Stimulated activated CD8-positive, alpha-beta memory T cell treated with anti-CD3 and anti-CD28 coated beads, Interleukin-4, amount 100 ng/mL, for 48 hours (primary cell): ENCODE data around the gene ARHGAP44.

Experiments
- DNase-seq: peaks from one replicate; pipeline ENCODE4 v3.0.0-alpha.2; 2020

ARHGAP44 gene

DNA sequence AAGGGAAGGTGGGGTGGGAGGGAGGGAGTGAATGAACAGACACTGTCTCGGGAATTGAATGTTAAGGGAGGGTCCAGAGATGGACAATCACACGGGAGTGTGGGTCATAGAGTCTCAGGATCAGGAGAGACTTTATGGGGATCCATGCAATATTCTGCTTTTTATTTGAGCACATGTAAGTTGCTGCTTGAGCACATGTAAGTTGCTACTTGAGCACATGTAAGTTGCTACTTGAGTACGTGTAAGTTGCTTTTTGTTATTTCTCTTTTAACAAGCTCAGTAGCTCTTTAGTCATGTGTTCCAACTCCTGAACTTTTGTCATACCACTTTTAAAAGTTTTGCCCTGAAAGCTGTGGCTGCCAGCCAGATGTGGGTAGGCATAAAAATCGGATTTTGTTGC is 110.3 kb downstream of the ARHGAP44 start:
- DNase-seq: no peak

GRCh38 chr17:12900474-12900873 is 111.2 kb downstream of the ARHGAP44 start:
- no peak for DNase-seq

GRCh38 chr17:12902046-12902445 is 112.7 kb downstream of the ARHGAP44 start:
- no peak for DNase-seq

DNA sequence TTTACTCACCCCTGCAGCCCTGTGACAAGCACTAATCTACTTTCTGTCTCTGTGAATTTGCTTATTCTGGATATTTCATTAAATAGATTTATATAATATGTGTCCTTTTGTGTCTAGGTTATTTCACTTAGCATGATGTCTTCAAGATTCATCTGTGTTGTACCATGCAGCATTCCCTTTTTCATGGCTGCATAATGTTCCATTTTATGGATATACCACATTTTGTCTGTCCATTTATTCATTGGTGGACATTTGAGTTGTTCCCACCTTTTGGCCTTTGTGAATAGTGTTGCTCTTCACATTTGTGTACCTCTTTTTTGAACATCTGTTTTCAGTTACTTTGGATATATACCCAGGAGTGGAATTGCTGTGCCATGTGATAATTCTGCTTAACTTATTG is 118.2 kb downstream of the ARHGAP44 start:
- DNase-seq: no peak

DNA sequence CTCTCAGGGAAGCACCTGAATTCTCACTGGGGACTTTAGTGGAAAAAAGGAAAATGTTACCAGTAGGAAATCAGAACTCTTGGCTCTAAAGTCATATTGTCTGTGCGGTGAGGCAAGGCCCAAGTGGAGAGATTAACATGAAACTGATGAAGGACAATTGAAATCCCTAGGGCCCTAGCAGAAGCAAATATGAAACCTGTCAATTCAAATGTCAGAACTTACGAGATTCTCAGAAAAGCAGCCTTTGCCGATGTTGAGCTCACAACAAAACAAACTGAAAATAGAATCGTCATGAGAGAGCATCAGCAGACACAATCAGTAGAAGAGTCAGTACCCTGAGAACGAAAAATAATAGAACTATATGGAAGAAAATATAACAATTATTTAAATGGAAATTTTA is 119.7 kb downstream of the ARHGAP44 start:
- no peak for DNase-seq

- no peak for DNase-seq
Observed at GRCh38 chr17:12909511-12909910, 120.2 kb downstream of the ARHGAP44 start.

- DNase-seq: no peak
Observed at GRCh38 chr17:12911239-12911638, 121.9 kb downstream of the ARHGAP44 start.

DNA sequence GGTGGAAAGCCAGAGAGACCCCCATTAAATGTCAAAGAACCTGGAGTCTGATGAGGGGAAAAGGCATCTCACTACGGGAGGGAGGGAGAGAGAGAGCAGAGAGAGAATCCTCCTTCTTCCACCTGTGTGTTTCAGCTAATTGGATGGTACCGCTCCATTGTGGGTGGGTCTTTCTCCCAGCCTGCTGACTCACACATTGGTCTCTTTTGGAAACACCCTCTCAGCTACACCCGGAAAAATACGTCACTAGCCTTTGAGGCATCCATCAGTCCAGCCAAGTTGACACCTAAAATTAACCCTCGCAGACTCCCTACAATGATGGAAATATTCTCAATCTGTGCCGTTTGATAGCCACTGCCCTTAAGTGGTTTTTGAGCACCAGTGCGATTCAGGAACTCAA is 128.1 kb downstream of the ARHGAP44 start:
- no peak for DNase-seq

DNA sequence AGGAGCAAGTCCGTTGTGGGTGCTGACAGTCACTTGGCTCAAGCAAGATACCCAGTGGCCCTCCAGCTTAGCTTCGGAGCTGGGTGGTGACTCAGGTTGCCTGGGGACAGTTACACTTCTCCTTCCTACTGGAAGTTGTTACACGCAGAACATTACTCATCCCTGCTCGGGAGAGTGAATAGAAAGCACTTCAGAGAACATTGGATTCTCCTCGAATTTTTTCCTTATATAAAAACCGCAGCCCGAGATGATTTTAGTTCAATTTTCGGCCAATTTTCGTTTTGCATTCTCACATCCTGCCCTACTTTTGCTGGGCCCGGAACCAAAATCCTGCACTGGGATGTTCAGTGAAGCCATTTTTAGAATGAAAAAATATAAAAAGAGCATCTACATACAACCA is 128.8 kb downstream of the ARHGAP44 start:
- DNase-seq: no peak

GRCh38 chr17:12922120-12922519 is 132.8 kb downstream of the ARHGAP44 start:
- DNase-seq: no peak

GRCh38 chr17:12924614-12925013 is 135.3 kb downstream of the ARHGAP44 start:
- no peak for DNase-seq

- DNase-seq: no peak
Observed at GRCh38 chr17:12927001-12927400, 137.7 kb downstream of the ARHGAP44 start.

- no peak for DNase-seq
Observed at GRCh38 chr17:12927541-12928425, 138.5 kb downstream of the ARHGAP44 start.

- no peak for DNase-seq
Observed at GRCh38 chr17:12928736-12929135, 139.4 kb downstream of the ARHGAP44 start.

- DNase-seq: no peak
Observed at GRCh38 chr17:12936501-12936900, 147.2 kb downstream of the ARHGAP44 start.

DNA sequence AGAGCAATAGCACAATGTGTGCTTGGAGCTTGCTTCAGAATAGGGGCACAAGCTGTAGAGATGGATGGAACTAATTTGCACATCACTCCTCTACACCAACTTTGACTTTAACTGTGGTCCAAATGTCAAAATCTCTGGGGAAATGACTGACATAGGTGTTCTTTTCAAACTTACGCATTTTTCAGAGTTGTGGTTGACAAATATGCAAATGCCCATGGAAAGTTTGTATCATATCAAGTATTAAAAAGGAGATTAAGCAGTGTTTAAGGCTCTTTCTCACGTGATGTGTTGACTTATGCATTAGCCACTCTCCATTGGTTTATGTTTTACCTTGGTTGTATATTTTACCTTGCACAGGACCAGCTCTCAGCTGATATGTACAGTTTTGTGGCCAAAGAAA is 151.4 kb downstream of the ARHGAP44 start:
- no peak for DNase-seq

DNA sequence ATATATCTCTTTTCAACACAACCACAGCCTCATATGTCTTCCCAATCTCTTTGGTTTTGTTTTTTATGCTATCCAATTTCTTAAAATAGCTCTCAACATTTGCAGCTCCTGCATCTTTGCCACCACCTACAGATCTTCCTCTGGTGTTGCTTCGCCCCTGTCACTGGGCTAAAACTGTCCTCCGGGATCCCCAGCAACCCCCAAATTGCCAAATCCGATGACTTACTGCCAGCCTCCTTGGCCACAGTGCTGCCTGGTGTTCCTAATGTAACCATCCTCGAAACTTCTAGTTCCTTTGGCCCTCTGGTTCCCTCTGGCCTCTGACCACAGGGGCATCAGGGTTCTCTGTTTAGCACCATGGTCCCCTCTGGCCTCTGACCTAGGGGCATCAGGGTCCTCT is 157.7 kb downstream of the ARHGAP44 start:
- DNase-seq: no peak

DNA sequence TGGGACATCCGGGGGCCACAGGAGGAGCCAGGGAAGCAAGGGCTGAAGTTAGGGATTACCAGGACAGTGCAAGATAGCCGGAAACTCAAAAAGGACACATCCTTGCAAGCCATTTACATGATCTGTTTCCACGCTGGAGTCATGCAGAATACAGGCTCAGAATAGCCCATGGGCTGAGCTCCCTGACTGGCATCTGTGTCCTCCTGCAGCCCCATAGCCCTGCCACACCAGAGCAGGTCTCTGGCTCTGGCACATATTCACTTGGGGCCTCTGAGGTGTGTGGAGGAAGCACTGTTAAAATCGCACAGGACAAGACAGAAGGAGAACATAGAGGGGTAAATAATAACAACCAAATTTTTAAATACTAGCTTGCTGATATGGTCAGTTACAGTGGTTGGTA is 162.7 kb downstream of the ARHGAP44 start:
- DNase-seq: no peak

GRCh38 chr17:12953156-12953555 is 163.9 kb downstream of the ARHGAP44 start:
- no peak for DNase-seq

GRCh38 chr17:12955521-12955920 is 166.2 kb downstream of the ARHGAP44 start:
- DNase-seq: no peak

DNA sequence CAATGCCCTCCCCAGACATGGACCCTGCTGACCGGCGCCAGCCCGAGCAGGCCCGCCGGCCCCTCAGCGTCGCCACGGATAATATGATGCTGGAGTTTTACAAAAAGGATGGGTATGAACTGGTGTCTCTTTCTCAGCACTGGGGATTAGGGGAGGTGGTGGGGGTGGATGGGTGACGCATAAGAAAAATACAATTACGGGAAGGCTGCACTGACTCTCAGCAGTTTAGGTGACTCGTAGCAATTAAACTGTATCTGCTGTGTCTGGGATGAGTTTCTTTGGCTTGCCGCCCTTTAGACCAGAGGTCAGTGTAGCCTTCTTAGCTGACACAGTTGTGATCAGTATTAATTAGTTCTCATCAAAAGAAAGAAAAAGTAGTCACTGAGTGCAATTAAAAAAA is 169.5 kb downstream of the ARHGAP44 start:
- no peak for DNase-seq

DNA sequence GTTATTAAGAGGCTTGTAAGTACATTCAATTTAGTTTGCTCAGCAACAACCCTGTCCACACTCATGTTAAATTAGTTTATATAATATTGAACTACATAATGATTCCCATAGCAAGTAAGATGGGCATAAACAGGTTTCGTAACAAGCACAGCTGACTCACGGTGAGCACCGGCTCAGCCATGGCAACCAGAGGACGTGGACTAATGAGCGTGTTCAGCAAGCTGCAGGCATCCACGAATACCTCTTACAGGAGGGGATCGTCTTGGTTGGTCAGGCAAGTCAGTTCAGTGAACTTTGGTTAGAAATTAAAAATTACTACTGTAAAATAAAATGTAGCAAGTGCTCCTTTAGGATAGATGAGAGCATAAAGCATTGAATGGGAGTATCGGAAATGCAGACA is 170.1 kb downstream of the ARHGAP44 start:
- DNase-seq: no peak

DNA sequence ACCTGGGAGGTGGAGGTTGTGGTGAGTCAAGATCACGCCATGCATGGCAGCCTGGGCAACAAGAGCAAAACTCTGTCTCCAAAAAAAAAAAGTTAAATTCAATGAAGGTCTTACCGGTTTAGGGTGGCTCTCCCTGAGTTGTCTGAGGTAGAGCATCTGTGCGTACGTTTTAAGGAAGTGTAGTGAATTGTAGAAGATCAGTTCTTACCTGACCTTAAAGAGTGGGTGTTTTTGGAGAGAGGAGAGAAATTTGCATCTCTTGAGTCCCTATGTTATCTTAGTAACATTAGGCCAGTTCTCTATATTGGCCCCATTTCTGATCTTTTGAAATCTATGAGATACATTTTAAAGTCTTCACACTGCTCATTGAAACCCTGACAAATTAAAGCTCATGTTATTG is 172.4 kb downstream of the ARHGAP44 start:
- DNase-seq: no peak

GRCh38 chr17:12963505-12963904 is 174.2 kb downstream of the ARHGAP44 start:
- no peak for DNase-seq

DNA sequence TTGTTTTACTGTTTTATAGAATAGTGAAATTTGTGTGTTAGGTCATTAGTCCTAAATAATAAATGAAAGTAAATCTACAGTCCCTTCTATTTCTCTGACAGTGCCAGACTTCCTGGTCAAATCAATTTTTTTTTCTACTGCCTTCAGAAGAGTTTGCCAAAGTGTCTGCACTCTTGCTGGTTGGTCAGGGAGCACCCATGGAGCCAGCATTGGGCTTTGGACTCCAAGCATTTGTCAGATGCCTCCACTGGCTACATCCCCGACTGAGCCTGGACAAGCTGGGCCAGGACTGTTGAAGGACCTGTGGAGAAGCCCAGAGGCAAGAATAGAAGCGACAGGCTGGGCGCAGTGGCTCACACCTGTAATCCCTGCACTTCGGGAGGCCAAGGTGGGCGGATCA is 174.9 kb downstream of the ARHGAP44 start:
- no peak for DNase-seq
